CD4-positive, alpha-beta T cell treated with Interleukin-21 for 1 hour (primary cell): Measurements from ENCODE around the gene GPSM1.
"Not testable (repeated sequence)": the region's sequence is repeated elsewhere in the genome, so short reads cannot be mapped to it uniquely, and the experiment has no call there.

Experiments
- DNase-seq: peaks from one replicate; pipeline ENCODE4 v3.0.0-alpha.2; 2020

GPSM1 gene

GRCh38 chr9:136346927-136347465, 19.7 kb downstream of the GPSM1 start:
- DNase-seq, result no peak

- no peak for DNase-seq
Measured at GRCh38 chr9:136347472-136348256, 20.3 kb downstream of the GPSM1 start.

- no peak for DNase-seq
Measured at GRCh38 chr9:136348691-136349090, 21.4 kb downstream of the GPSM1 start.

GRCh38 chr9:136349546-136349945, 22.2 kb downstream of the GPSM1 start:
- DNase-seq, result no peak

- no peak for DNase-seq
Measured at GRCh38 chr9:136351252-136351800, 24.0 kb downstream of the GPSM1 start.

GRCh38 chr9:136351868-136352267, 24.5 kb downstream of the GPSM1 start:
- DNase-seq, result not testable (repeated sequence)

- DNase-seq, result no peak
Measured at GRCh38 chr9:136352682-136353081, 25.3 kb downstream of the GPSM1 start.

GRCh38 chr9:136353088-136353487, 25.7 kb downstream of the GPSM1 start:
- DNase-seq, result no peak

GRCh38 chr9:136353757-136354488, 26.6 kb downstream of the GPSM1 start:
- DNase-seq, result no peak

GRCh38 chr9:136354592-136355085, 27.3 kb downstream of the GPSM1 start:
- DNase-seq, result no peak

- no peak for DNase-seq
Measured at GRCh38 chr9:136355616-136356557, 28.5 kb downstream of the GPSM1 start.

GRCh38 chr9:136357202-136357725, 29.9 kb downstream of the GPSM1 start:
- no peak for DNase-seq

- no peak for DNase-seq
Measured at GRCh38 chr9:136358016-136358415, 30.7 kb downstream of the GPSM1 start.

- DNase-seq, result no peak
Measured at GRCh38 chr9:136358888-136359287, 31.5 kb downstream of the GPSM1 start.

GRCh38 chr9:136359774-136360718, 32.7 kb downstream of the GPSM1 start:
- DNase-seq, result no peak

GRCh38 chr9:136361047-136361753, 33.9 kb downstream of the GPSM1 start:
- DNase-seq, result no peak

- DNase-seq, result no peak
Measured at GRCh38 chr9:136361754-136362449, 34.6 kb downstream of the GPSM1 start.

- no peak for DNase-seq
Measured at GRCh38 chr9:136362450-136362784, 35.1 kb downstream of the GPSM1 start.

- peak; percentile 94 for DNase-seq
Measured at GRCh38 chr9:136363106-136363948, 36.0 kb downstream of the GPSM1 start, which contains the start of gene DNLZ. Gene DNLZ (minus strand): TSS chr9:136363744. CDS start chr9:136363714, 30 bp downstream.
